ENCODE data around the gene CYP4F22.

CYP4F22 gene

GRCh38 chr19:15536350-15536749, 28.0 kb downstream of the CYP4F22 start:
- no peak for DNase-seq (ENCODE audit: low read depth)

- DNase-seq (ENCODE audit: low read depth), result no peak
These were observed 30.4 kb downstream of the CYP4F22 start for GRCh38 chr19:15538774-15539173.

DNA sequence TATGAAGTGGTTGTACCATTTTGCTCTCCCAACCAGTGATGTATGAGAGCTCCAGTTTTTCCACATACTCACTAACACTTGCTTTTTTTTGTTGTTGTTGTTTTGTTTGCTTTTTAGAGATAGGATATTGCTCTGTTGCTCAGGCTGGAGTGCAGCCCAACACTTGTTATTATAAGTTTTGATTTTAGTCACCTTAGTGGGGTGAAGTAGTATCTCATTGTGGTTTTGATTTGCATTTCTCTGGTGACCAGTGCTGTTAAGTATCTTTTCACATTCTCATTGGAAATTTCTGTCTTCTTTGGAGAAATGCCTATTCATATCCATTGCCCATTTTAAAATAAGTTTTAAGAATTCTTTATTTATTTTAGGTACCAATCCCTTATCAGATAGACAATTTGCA, 31.3 kb downstream of the CYP4F22 start:
- DNase-seq (ENCODE audit: low read depth), result no peak

DNA sequence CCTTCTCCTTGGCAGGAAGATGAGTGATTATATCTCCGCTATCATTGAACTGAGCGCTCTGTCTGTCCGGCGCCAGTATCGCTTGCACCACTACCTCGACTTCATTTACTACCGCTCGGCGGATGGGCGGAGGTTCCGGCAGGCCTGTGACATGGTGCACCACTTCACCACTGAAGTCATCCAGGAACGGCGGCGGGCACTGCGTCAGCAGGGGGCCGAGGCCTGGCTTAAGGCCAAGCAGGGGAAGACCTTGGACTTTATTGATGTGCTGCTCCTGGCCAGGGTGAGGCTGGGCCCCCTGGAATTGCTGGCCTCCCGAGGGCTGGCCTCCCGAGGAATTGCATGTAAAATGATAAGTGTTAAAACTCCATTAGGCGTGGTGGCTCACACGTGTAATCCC, 32.1 kb downstream of the CYP4F22 start:
- DNase-seq (ENCODE audit: low read depth), result no peak

DNA sequence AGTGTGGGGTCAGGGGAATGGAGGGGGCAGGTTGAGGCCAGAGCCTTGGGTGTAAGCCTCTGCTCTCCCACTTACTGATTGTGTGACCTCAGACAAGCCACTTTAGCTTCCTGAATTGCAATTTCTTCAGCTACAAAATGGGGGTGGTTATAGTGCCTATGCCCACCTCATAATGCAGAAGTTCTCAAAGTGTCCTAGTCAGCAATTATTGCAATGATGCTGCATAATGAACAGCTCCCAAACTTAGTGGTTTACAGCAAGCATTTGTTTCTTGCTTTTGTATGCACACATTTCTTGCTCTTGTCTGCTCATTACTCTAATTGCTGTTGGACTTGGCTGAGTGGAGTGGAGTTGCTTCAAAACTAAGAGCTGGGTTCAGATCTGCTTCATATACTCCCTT, 36.0 kb downstream of the CYP4F22 start:
- no peak for DNase-seq (ENCODE audit: low read depth)

GRCh38 chr19:15544970-15545369, 36.6 kb downstream of the CYP4F22 start:
- DNase-seq (ENCODE audit: low read depth), result no peak

DNA sequence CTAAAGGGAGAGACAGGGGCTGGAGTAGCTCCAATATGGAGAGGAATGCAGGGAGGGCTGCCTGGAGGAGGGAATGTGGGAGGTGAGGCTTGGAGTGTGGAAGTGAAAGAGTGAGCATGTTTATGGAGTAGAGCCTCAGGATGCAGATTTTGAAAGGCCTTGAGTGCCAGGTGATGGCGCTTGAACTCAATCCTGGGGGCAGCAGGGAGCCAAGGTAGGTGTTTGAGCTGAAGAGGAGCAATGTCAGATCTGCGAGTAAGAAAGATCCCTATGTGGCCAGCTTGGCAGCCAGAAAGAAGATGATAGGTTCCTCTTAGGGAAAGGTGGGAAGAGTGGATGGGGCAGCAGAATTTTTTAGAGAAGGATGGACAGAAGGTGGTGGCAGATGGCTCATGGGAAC, 40.3 kb downstream of the CYP4F22 start:
- no peak for DNase-seq (ENCODE audit: low read depth)

GRCh38 chr19:15549581-15549980, 41.3 kb downstream of the CYP4F22 start:
- DNase-seq (ENCODE audit: low read depth), result no peak

DNA sequence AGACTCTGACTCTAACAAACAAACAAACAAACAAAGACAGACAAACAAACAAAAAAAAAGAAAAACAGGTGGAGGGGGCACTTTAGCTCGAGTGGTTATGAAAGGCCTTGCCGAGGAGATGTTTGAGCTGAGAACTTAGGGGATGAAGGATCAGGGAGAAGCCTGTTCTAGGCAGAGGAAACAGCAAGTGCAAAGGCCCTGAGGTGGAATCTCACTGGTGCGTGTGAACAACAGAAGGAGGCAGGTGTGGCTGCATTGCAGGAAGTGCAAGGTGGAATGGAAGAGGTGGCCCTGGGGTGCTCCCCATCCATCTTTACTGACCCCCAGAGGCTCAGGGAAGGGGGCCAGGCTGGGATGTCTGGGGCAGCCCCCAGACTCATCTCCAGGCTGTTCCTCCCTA, 41.9 kb downstream of the CYP4F22 start:
- no peak for DNase-seq (ENCODE audit: low read depth)

DNA sequence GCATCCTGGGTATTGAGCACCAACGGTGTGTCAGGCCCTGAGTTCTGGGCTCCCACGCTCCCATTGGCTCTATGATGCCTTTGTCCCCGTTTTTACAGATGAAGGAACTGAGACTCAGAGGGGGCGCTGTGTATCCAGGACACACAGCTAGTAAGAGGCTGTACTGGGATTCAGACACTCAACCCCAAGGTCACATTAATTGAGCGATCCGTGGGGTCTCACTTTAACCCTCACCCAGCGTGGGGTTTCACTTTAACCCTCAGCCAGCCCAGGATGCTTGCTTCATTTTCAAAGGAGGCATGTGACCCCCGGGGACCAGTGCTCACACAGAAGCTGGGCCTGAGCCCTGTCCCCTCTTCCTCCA, 42.6 kb downstream of the CYP4F22 start:
- DNase-seq (ENCODE audit: low read depth), result no peak

GRCh38 chr19:15551293-15552004, 43.1 kb downstream of the CYP4F22 start:
- DNase-seq (ENCODE audit: low read depth), result peak; percentile 64

DNA sequence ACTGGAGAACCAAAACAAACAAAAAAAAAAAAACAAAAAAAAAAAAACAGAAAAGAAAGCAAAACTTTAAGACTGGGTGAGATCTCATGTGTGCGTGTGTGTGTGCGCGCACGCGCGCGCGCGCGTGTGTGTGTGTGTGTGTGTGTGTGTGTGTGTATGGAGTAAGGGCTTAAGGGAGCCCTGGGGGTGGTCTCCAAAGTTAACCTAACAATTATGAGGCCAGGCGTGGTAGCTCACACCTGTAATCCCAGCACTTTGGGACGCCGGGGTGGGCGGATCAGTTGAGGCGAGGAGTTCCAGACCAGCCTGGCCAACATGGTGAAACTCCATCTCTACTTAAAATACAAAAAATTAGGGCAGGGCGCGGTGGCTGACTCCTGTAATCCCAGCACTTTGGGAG, 46.7 kb downstream of the CYP4F22 start:
- no peak for DNase-seq (ENCODE audit: low read depth)

- peak; percentile 96 for DNase-seq (ENCODE audit: low read depth)
These were observed 47.7 kb downstream of the CYP4F22 start for GRCh38 chr19:15555759-15556633.

GRCh38 chr19:15556634-15557181, 48.4 kb downstream of the CYP4F22 start:
- no peak for DNase-seq (ENCODE audit: low read depth)

- no peak for DNase-seq (ENCODE audit: low read depth)
These were observed 48.9 kb downstream of the CYP4F22 start for GRCh38 chr19:15557223-15557622.

- DNase-seq (ENCODE audit: low read depth), result no peak
These were observed 53.8 kb downstream of the CYP4F22 start for GRCh38 chr19:15562145-15562544.

DNA sequence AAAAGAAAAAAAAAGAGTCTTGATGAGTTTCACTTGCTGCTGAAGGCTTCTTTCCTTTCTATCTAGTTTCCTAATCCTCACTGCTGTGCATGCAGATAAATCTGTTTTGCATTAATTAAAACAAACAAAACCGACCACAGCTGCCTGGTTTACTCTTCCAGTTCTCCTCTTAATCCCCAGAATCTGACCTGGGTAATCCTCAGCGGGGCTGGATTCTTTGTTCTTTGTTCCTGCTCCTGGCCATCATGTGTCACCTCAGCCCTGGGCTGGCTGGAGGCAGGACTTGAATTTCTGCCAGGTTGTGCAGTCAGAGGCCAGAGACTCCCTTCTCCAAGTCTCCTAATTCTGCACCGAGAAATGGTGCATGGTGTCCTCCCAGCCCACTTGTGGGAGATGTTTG, 54.5 kb downstream of the CYP4F22 start:
- DNase-seq (ENCODE audit: low read depth), result no peak

- no peak for DNase-seq (ENCODE audit: low read depth)
These were observed 55.0 kb downstream of the CYP4F22 start for GRCh38 chr19:15563325-15563794.

DNA sequence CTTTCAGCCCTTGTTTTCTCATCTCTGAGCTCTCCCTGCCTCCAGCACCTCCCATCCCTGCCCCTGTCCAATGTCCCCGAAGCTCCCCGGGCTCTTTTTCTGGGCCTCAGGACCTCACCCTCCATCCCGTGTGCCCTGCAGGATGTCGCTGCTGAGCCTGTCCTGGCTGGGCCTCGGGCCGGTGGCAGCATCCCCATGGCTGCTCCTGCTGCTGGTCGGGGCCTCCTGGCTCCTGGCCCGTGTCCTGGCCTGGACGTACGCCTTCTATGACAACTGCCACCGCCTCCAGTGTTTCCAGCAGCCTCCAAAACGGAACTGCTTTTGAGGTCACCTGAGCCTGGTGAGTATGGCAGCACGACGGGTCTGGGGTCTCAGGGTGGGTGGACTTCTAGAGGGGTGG, 55.6 kb downstream of the CYP4F22 start:
- no peak for DNase-seq (ENCODE audit: low read depth)

GRCh38 chr19:15564534-15565168, 56.3 kb downstream of the CYP4F22 start:
- DNase-seq (ENCODE audit: low read depth), result no peak

DNA sequence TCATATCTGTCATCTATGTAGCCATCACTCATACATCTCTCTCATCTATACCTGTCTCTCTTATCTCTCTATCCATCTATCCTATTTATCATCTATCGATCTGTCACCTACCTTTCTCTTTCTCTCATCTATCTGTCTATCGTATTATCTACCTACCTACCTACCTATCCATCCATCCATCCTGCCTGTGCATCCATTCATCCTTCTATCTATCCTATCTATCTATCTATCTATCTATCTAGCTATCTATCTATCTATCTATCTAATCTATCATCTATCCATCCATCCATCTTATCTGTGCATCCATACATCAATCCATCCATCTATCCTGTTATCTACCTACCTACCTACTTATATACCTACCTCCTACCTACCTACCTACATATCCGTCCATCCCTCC, 62.1 kb downstream of the CYP4F22 start:
- no peak for DNase-seq (ENCODE audit: low read depth)

DNA sequence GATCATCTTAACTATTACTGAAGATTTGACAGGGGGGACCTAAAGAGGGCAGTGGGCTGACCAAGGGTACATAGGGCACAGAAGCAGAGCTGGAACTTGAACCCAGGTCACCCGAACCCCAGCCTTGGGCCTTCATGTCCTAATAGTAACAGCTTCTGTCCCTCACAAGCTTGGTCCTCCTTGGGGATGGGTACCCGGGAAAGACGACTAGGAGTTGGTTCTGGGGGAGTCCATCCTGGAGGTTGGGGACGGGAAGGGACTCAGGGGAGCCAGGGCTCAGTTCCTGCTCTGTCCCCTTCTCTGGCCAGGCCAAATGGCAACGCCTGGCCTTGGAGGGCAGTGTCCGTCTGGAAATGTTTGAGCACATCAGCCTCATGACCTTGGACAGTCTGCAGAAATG, 67.1 kb downstream of the CYP4F22 start:
- DNase-seq (ENCODE audit: low read depth), result no peak
